SK-N-SH (cell line): ENCODE measurements around the gene MYDGF. TPM values are rescaled to one million over a fixed set of nuclear protein-coding genes. Genes with fewer than 3 reads are reported as not detected.

Experiments
- CTCF ChIA-PET: fragments of 300-600, 350-600 bp; formaldehyde crosslinking; extraction: SDS; loops from one replicate; lab custom pipeline; 2021; lab: Yijun Ruan, JAX
- POLR2A ChIA-PET: fragments of 350-600 bp; sonication (Branson Sonifier 250); formaldehyde crosslinking; extraction: SDS; loops from one replicate; lab custom pipeline; 2020; ENCODE audit warnings: antibody characterized with exemption, inconsistent platforms; lab: Yijun Ruan, JAX
- DNase-seq: peaks from one replicate; pipeline ENCODE4 v3.0.0; 2012
- H2AFZ ChIP-seq: fragments of 200-600 bp; sonication (generic); 2 replicates; pipeline ENCODE4 v1.8.1; 2016; ENCODE audit warnings: antibody characterized with exemption, mild to moderate bottlenecking, low read depth
- H3F3A ChIP-seq: fragments of 200-600 bp; sonication (generic); replicated peaks from 2 replicates; pipeline ENCODE3; 2016; ENCODE audit warnings: antibody characterized with exemption, mild to moderate bottlenecking; ENCODE audit not compliant: insufficient read depth
- H3K27ac ChIP-seq, 2 experiments: fragments of 200-500 bp in 1 of 2; fragments of 200-600 bp in 1 of 2; sonication (Bioruptor generic) in 1 of 2; sonication (generic), shearing (Covaris generic) in 1 of 2; 2 replicates each; pipeline versions ENCODE4 v1.5.1 to v1.6.1; 2014 to 2016; ENCODE audit warnings: low read depth in 2 of 2, inconsistent platforms in 1 of 2, low read length in 1 of 2, mild to moderate bottlenecking in 1 of 2, mixed read lengths in 1 of 2
- H3K27me3 ChIP-seq: fragments of 200-600 bp; sonication (generic), shearing (Covaris generic); 2 replicates; pipeline ENCODE4 v1.6.1; 2016; ENCODE audit warnings: mixed run types; ENCODE audit not compliant: insufficient read depth
- H3K36me3 ChIP-seq, 2 experiments: fragments of 200-500 bp in 1 of 2; fragments of 200-600 bp in 1 of 2; sonication (Bioruptor generic) in 1 of 2; sonication (generic) in 1 of 2; replicated peaks in 1 of 2; 2 replicates each; pipeline versions ENCODE3 to v1.5.1; 2014 to 2016; ENCODE audit warnings: low read length in 1 of 2, mild to moderate bottlenecking in 1 of 2; ENCODE audit not compliant: insufficient read depth in 2 of 2, control insufficient read depth in 1 of 2
- H3K4me1 ChIP-seq, 2 experiments: fragments of 200-500 bp in 1 of 2; fragments of 200-600 bp in 1 of 2; sonication (Bioruptor generic) in 1 of 2; sonication (generic), shearing (Covaris generic) in 1 of 2; 2 replicates each; pipeline versions ENCODE4 v1.5.1 to v1.6.1; 2014 to 2016; ENCODE audit warnings: low read depth in 1 of 2, low read length in 1 of 2, mixed run types in 1 of 2; ENCODE audit not compliant: insufficient read depth in 2 of 2, control insufficient read depth in 1 of 2
- H3K4me2 ChIP-seq: fragments of 200-600 bp; sonication (generic), shearing (Covaris generic); 2 replicates; pipeline ENCODE4 v1.6.1; 2017; ENCODE audit warnings: mixed run types
- H3K4me3 ChIP-seq, 2 experiments: fragments of 200-500 bp in 1 of 2; fragments of 200-600 bp in 1 of 2; sonication (Bioruptor generic) in 1 of 2; sonication (generic), shearing (Covaris generic) in 1 of 2; 2 replicates each; pipeline versions ENCODE4 v1.5.1 to v1.8.1; 2014 to 2016; ENCODE audit warnings: low read depth in 2 of 2, inconsistent platforms in 1 of 2, low read length in 1 of 2, mild to moderate bottlenecking in 1 of 2, mixed read lengths in 1 of 2, moderate library complexity in 1 of 2
- H3K79me2 ChIP-seq: fragments of 200-600 bp; sonication (generic); 2 replicates; pipeline ENCODE4 v1.8.1; 2017; ENCODE audit warnings: mild to moderate bottlenecking; ENCODE audit not compliant: insufficient read depth
- H3K9ac ChIP-seq: fragments of 200-600 bp; sonication (generic); 2 replicates; pipeline ENCODE4 v1.6.1; 2017; ENCODE audit warnings: mixed run types
- H3K9me2 ChIP-seq: fragments of 200-600 bp; sonication (generic); 2 replicates; pipeline ENCODE4 v1.6.1; 2017; ENCODE audit warnings: mixed run types
- H3K9me3 ChIP-seq: fragments of 200-600 bp; sonication (generic); 2 replicates; pipeline ENCODE4 v1.6.1; 2017; ENCODE audit warnings: mixed run types, mild to moderate bottlenecking, moderate library complexity
- H4K20me1 ChIP-seq: fragments of 200-600 bp; sonication (generic); 2 replicates; pipeline ENCODE4 v1.6.1; 2017; ENCODE audit warnings: mild to moderate bottlenecking, mixed run types; ENCODE audit not compliant: insufficient read depth
- CTCF ChIP-seq: fragments of 200-600 bp; sonication (generic); IDR thresholded peaks from 2 replicates; pipeline ENCODE4 v1.6.1; 2017; ENCODE audit warnings: antibody characterized with exemption, mild to moderate bottlenecking, moderate library complexity
- MAX ChIP-seq: IDR thresholded peaks from 2 replicates; pipeline ENCODE4 v1.4.0; 2012; ENCODE audit warnings: low read depth
- PBX3 ChIP-seq: IDR thresholded peaks from 2 replicates; pipeline ENCODE4; 2012
- RAD21 ChIP-seq: IDR thresholded peaks from 2 replicates; pipeline ENCODE4 v1.6.1; 2012; ENCODE audit warnings: mild to moderate bottlenecking, low read length
- RCOR1 ChIP-seq: fragments of 150-350 bp; IDR thresholded peaks from 2 replicates; pipeline ENCODE4 v1.6.1; 2017; ENCODE audit warnings: antibody characterized with exemption, low read length
- SIN3A ChIP-seq: IDR thresholded peaks from 2 replicates; pipeline ENCODE4 v1.6.1; 2012; ENCODE audit warnings: low read depth, mild to moderate bottlenecking, low read length, moderate library complexity, borderline replicate concordance
- SMC3 ChIP-seq: IDR thresholded peaks from 2 replicates; pipeline ENCODE4 v1.6.1; 2012; ENCODE audit warnings: low read depth, low read length, improper control_type of control experiment
- TAF1 ChIP-seq: IDR thresholded peaks from 2 replicates; pipeline ENCODE4 v1.6.1; 2012; ENCODE audit warnings: low read depth, mild to moderate bottlenecking, low read length, moderate library complexity, borderline replicate concordance
- TCF12 ChIP-seq: IDR thresholded peaks from 2 replicates; pipeline ENCODE4 v1.4.0; 2012
- WGBS: methylation state at CpG from one replicate; pipeline ENCODE4 v1.1.6; 2017; ENCODE audit warnings: low lambda C conversion rate; 5-methylcytosine and 5-hydroxymethylcytosine counted together
- polyA plus RNA-seq, 3 experiments: library from polyadenylated mRNA; depleted of rRNA; stranded (reverse); fragments of >200 nt; gene quantifications; 2 replicates each; pipeline ENCODE4 v1.2.3, GENCODE V29; 2012

MYDGF gene
- polyA plus RNA-seq, 1 of the 3 experiments (the other 2 are of a cell fraction), result 312 TPM

GRCh38 chr19:4635754-4636116 lies 34.4 kb downstream of the MYDGF start (continued):
- TF ChIP-seq CTCF, result no peak

- H3K9me3 ChIP-seq, result no peaks in the 10 kb centered on the region
- H3F3A ChIP-seq, result peaks cover 32% of the 10 kb centered on the region
- no peaks in the 10 kb centered on the region for H3K36me3 ChIP-seq
- TF ChIP-seq TCF12 (peak; percentile 51; the same call in 1 of the 2 replicates), RCOR1 (peak; percentile 75; the same call in 1 of the 2 replicates), RAD21 (peak; percentile 48), TAF1 (no peak), SMC3 (peak; percentile 51), PBX3 (0 out of 2 replicates have a peak, but pooled peaks have one; percentile 16), CTCF (peak; percentile 77), MAX (peak; percentile 28; the same call in 1 of the 2 replicates), SIN3A (no peak)
- TF ChIP-seq, all 33 proteins: peak for 7
- ChIA-PET POLR2A (no interaction called here), CTCF (interaction anchor here (0.6 to 3.6 kb wide), 24 partner anchors 8 to 107 kb away, joined by 3 to 58 read pairs (median 4); partner anchors contain the start of genes MYDGF and SEMA6B)
- no peak overlapping the region; a peak in 1 of 4 replicates for H3K4me3 ChIP-seq
- whole genome bisulfite sequencing, result 24% methylated on average over 11 of the region's 14 CpGs
- H3K4me2 ChIP-seq, result no peak overlapping the region
- no peaks in the 10 kb centered on the region for H3K27me3 ChIP-seq
- peak overlapping the region in 1 of 2 experiments; percentile 78; a peak in 1 of 4 replicates for H3K27ac ChIP-seq
- H3K79me2 ChIP-seq, result no peaks in the 10 kb centered on the region
- DNase-seq, result peak; percentile 73
- peaks cover 0 to 8% of the 10 kb centered on the region in 2 experiments; a peak in 1 of 4 replicates for H3K4me1 ChIP-seq
- H3K9me2 ChIP-seq, result no peaks in the 10 kb centered on the region
- H3K9ac ChIP-seq, result no peak overlapping the region
- H2AFZ ChIP-seq, result no peak overlapping the region
- no peaks in the 10 kb centered on the region for H4K20me1 ChIP-seq
Measured at GRCh38 chr19:4633140-4633967, 36.8 kb downstream of the MYDGF start.
